Stimulated activated CD4-positive, alpha-beta T cell treated with anti-CD3 and anti-CD28 coated beads, TNF-alpha, amount 100 ng/mL, for 4 hours (primary cell): ENCODE measurements around the gene PATL1.
A peak's percentile ranks its signal among the peaks of the same experiment; 100 is the strongest.
"Not testable (repeated sequence)": the region's sequence is repeated elsewhere in the genome, so short reads cannot be mapped to it uniquely, and the experiment has no call there.

Experiments used
- DNase-seq, 3 experiments: peaks; one replicate each; pipeline ENCODE4 v3.0.0-alpha.2; 2020; ENCODE audit warnings: low read depth in 3 of 3

Gene PATL1

GRCh38 chr11:59673291-59673690 lies 4.5 kb upstream of the PATL1 start:
- no peak for DNase-seq

- DNase-seq = no peak
These were observed 2.6 kb upstream of the PATL1 start for GRCh38 chr11:59671471-59671870.

GRCh38 chr11:59669611-59670009 lies 773 bp upstream of the PATL1 start:
- DNase-seq = peak in 2 of 3 experiments; percentile 4 to 6

- peak; percentile 49 to 74 (median 69) for DNase-seq
These were observed 468 bp downstream of the PATL1 start for GRCh38 chr11:59668188-59668949.

- no peak for DNase-seq
These were observed 1.0 kb downstream of the PATL1 start for GRCh38 chr11:59667812-59668187.

- DNase-seq = no peak
These were observed 1.9 kb downstream of the PATL1 start for GRCh38 chr11:59666969-59667368.

- no peak for DNase-seq
These were observed 8.2 kb downstream of the PATL1 start for GRCh38 chr11:59660621-59661020.

- DNase-seq = no peak
These were observed 8.9 kb downstream of the PATL1 start for GRCh38 chr11:59659981-59660380.

- DNase-seq = no peak
These were observed 10.8 kb downstream of the PATL1 start for GRCh38 chr11:59658036-59658435.

- no peak for DNase-seq
These were observed 13.9 kb downstream of the PATL1 start for GRCh38 chr11:59654893-59655292.

GRCh38 chr11:59647245-59647980 lies 21.4 kb downstream of the PATL1 start:
- DNase-seq = no peak

GRCh38 chr11:59644528-59644927 lies 24.3 kb downstream of the PATL1 start:
- DNase-seq = no peak

- DNase-seq = no peak
These were observed 25.4 kb downstream of the PATL1 start for GRCh38 chr11:59643390-59643789.

GRCh38 chr11:59641156-59641555 lies 27.7 kb downstream of the PATL1 start:
- no peak for DNase-seq

GRCh38 chr11:59630493-59630892 lies 38.3 kb downstream of the PATL1 start:
- DNase-seq = no peak

- no peak for DNase-seq
These were observed 38.8 kb downstream of the PATL1 start for GRCh38 chr11:59629996-59630395.

- DNase-seq = not testable (repeated sequence)
These were observed 41.9 kb downstream of the PATL1 start for GRCh38 chr11:59626969-59627368.

GRCh38 chr11:59625703-59626102 lies 43.1 kb downstream of the PATL1 start:
- no peak for DNase-seq

- no peak for DNase-seq
These were observed 51.0 kb downstream of the PATL1 start for GRCh38 chr11:59617876-59618275.

GRCh38 chr11:59616396-59616982 lies 52.3 kb downstream of the PATL1 start:
- DNase-seq = no peak

GRCh38 chr11:59615637-59616395 lies 53.0 kb downstream of the PATL1 start, which contains the start of gene OSBP:
OSBP (minus strand) TSS chr11:59615774; CDS start chr11:59615664, 110 bp downstream.
- DNase-seq = peak; percentile 85 to 97 (median 95)

GRCh38 chr11:59615120-59615636 lies 53.7 kb downstream of the PATL1 start:
- DNase-seq = peak; percentile 33 to 41 (median 35)
